T-helper 17 cell (primary cell): ENCODE data around the gene ANKRD23. TPM values are rescaled to one million over a fixed set of nuclear protein-coding genes. Genes with fewer than 3 reads are reported as not detected.

Source experiments
- ATAC-seq: fragments of 150-1000 bp; cut with Tn5 transposase; 2 replicates; pipeline ENCODE4 v1.10.0; 2021; ENCODE audit warnings: mild to moderate bottlenecking, moderate library complexity
- DNase-seq, 3 donors: peaks; one replicate each; pipeline versions ENCODE4 v3.0.0 to v3.0.0-alpha.2; 2020 to 2021
- H3K9me3 ChIP-seq: one replicate; pipeline ENCODE4 v1.7.0; 2013; ENCODE audit warnings: low read length, mild to moderate bottlenecking; ENCODE audit not compliant: control insufficient read depth, poor library complexity, severe bottlenecking
- H3K27ac Mint-ChIP-seq: one replicate; pipeline ENCODE4 v1.8.0; 2022; ENCODE audit warnings: mild to moderate bottlenecking, moderate library complexity, mixed read lengths
- H3K27me3 Mint-ChIP-seq: one replicate; pipeline ENCODE4 v1.8.0; 2022; ENCODE audit warnings: mixed read lengths
- H3K36me3 Mint-ChIP-seq: one replicate; pipeline ENCODE4 v1.8.0; 2022; ENCODE audit warnings: low read depth, mixed read lengths
- H3K4me1 Mint-ChIP-seq: one replicate; pipeline ENCODE4 v1.8.0; 2022; ENCODE audit warnings: mild to moderate bottlenecking, mixed read lengths
- H3K4me3 Mint-ChIP-seq: one replicate; pipeline ENCODE4 v1.8.0; 2022; ENCODE audit warnings: mild to moderate bottlenecking, moderate library complexity, mixed read lengths
- total RNA-seq, 4 donors: library from RNA in 2 of 4; stranded (reverse) in 2 of 4; gene quantifications; one replicate each; pipeline ENCODE4 v1.2.3 and lab custom pipeline; 2022 to 2026

Gene ANKRD23
- total RNA-seq, 2 donors from 2014 or later: 7.6 to 11.2 TPM

- Mint-ChIP-seq H3K36me3 (peaks cover 7% of the 10 kb centered on the region), H3K27me3 (no peaks in the 10 kb centered on the region), H3K27ac (peak overlapping the region; percentile 54), H3K4me1 (peaks cover 7% of the 10 kb centered on the region), H3K4me3 (no peak overlapping the region)
- ATAC-seq (no peak), DNase-seq (no peak)
- no peaks in the 10 kb centered on the region for H3K9me3 ChIP-seq
Measured at GRCh38 chr2:96830044-96830562, 13.7 kb downstream of the ANKRD23 start.

GRCh38 chr2:96828874-96829273, 14.9 kb downstream of the ANKRD23 start:
- DNase-seq: no peak
- Mint-ChIP-seq H3K27me3 (no peaks in the 10 kb centered on the region), H3K36me3 (peaks cover 7% of the 10 kb centered on the region), H3K4me3 (no peak overlapping the region), H3K4me1 (peaks cover 7% of the 10 kb centered on the region), H3K27ac (peak overlapping the region; percentile 74)
- no peaks in the 10 kb centered on the region for H3K9me3 ChIP-seq
- no peak for ATAC-seq

GRCh38 chr2:96828436-96828835, 15.4 kb downstream of the ANKRD23 start:
- no peak for ATAC-seq
- Mint-ChIP-seq H3K4me3 (no peak overlapping the region), H3K27ac (peak overlapping the region; percentile 74), H3K4me1 (peaks cover 7% of the 10 kb centered on the region), H3K27me3 (no peaks in the 10 kb centered on the region), H3K36me3 (peaks cover 7% of the 10 kb centered on the region)
- DNase-seq: no peak
- H3K9me3 ChIP-seq: no peaks in the 10 kb centered on the region

GRCh38 chr2:96826546-96827278, 17.1 kb downstream of the ANKRD23 start:
- H3K36me3 Mint-ChIP-seq: peaks cover 5% of the 10 kb centered on the region
- peaks cover 7% of the 10 kb centered on the region for H3K4me1 Mint-ChIP-seq
- DNase-seq (no peak), ATAC-seq (no peak)
- no peaks in the 10 kb centered on the region for H3K27me3 Mint-ChIP-seq
- no peaks in the 10 kb centered on the region for H3K9me3 ChIP-seq
- H3K27ac Mint-ChIP-seq: no peak overlapping the region
- no peak overlapping the region for H3K4me3 Mint-ChIP-seq

- H3K9me3 ChIP-seq: no peaks in the 10 kb centered on the region
- no peak for DNase-seq
- peaks cover 4% of the 10 kb centered on the region for H3K36me3 Mint-ChIP-seq
- H3K4me1 Mint-ChIP-seq: peaks cover 17% of the 10 kb centered on the region
- ATAC-seq: no peak
- H3K4me3 Mint-ChIP-seq: no peak overlapping the region
- H3K27me3 Mint-ChIP-seq: no peaks in the 10 kb centered on the region
- no peak overlapping the region for H3K27ac Mint-ChIP-seq
Measured at GRCh38 chr2:96825057-96825456, 18.8 kb downstream of the ANKRD23 start.

- no peak overlapping the region for H3K4me3 Mint-ChIP-seq
- DNase-seq (no peak), ATAC-seq (no peak)
- H3K36me3 Mint-ChIP-seq: no peaks in the 10 kb centered on the region
- H3K27me3 Mint-ChIP-seq: no peaks in the 10 kb centered on the region
- no peak overlapping the region for H3K27ac Mint-ChIP-seq
- peaks cover 22% of the 10 kb centered on the region for H3K4me1 Mint-ChIP-seq
- H3K9me3 ChIP-seq: no peaks in the 10 kb centered on the region
Measured at GRCh38 chr2:96824079-96824870, 19.5 kb downstream of the ANKRD23 start.

- H3K36me3 Mint-ChIP-seq: no peaks in the 10 kb centered on the region
- H3K4me3 Mint-ChIP-seq: no peak overlapping the region
- no peak for DNase-seq
- no peaks in the 10 kb centered on the region for H3K27me3 Mint-ChIP-seq
- peaks cover 30% of the 10 kb centered on the region for H3K4me1 Mint-ChIP-seq
- ATAC-seq: no peak
- no peaks in the 10 kb centered on the region for H3K9me3 ChIP-seq
- H3K27ac Mint-ChIP-seq: no peak overlapping the region
Measured at GRCh38 chr2:96823198-96823597, 20.6 kb downstream of the ANKRD23 start.

GRCh38 chr2:96822786-96823185, 21.0 kb downstream of the ANKRD23 start:
- H3K27me3 Mint-ChIP-seq: no peaks in the 10 kb centered on the region
- no peaks in the 10 kb centered on the region for H3K36me3 Mint-ChIP-seq
- H3K27ac Mint-ChIP-seq: no peak overlapping the region
- H3K9me3 ChIP-seq: no peaks in the 10 kb centered on the region
- no peak for DNase-seq
- H3K4me1 Mint-ChIP-seq: peaks cover 33% of the 10 kb centered on the region
- no peak overlapping the region for H3K4me3 Mint-ChIP-seq
- no peak for ATAC-seq

- ATAC-seq (no peak), DNase-seq (no peak)
- no peaks in the 10 kb centered on the region for H3K9me3 ChIP-seq
- H3K4me1 Mint-ChIP-seq: peaks cover 39% of the 10 kb centered on the region
- no peaks in the 10 kb centered on the region for H3K27me3 Mint-ChIP-seq
- H3K27ac Mint-ChIP-seq: peak overlapping the region; percentile 72
- H3K4me3 Mint-ChIP-seq: no peak overlapping the region
- H3K36me3 Mint-ChIP-seq: no peaks in the 10 kb centered on the region
Measured at GRCh38 chr2:96821113-96821675, 22.6 kb downstream of the ANKRD23 start.

GRCh38 chr2:96819876-96820511, 23.8 kb downstream of the ANKRD23 start:
- ATAC-seq: no peak
- H3K4me1 Mint-ChIP-seq: peaks cover 43% of the 10 kb centered on the region
- H3K27me3 Mint-ChIP-seq: no peaks in the 10 kb centered on the region
- no peaks in the 10 kb centered on the region for H3K9me3 ChIP-seq
- H3K4me3 Mint-ChIP-seq: peak overlapping the region; percentile 88
- DNase-seq: no peak
- no peaks in the 10 kb centered on the region for H3K36me3 Mint-ChIP-seq
- H3K27ac Mint-ChIP-seq: peak overlapping the region; percentile 72

GRCh38 chr2:96819128-96819875, 24.5 kb downstream of the ANKRD23 start:
- no peak for DNase-seq
- H3K9me3 ChIP-seq: no peaks in the 10 kb centered on the region
- Mint-ChIP-seq H3K27ac (peak overlapping the region; percentile 72), H3K4me1 (peaks cover 45% of the 10 kb centered on the region), H3K27me3 (no peaks in the 10 kb centered on the region), H3K4me3 (peak overlapping the region; percentile 88), H3K36me3 (no peaks in the 10 kb centered on the region)
- ATAC-seq: no peak

GRCh38 chr2:96817882-96818281, 25.9 kb downstream of the ANKRD23 start:
- no peak for DNase-seq
- no peaks in the 10 kb centered on the region for H3K36me3 Mint-ChIP-seq
- no peak for ATAC-seq
- H3K4me1 Mint-ChIP-seq: peaks cover 46% of the 10 kb centered on the region
- H3K27me3 Mint-ChIP-seq: no peaks in the 10 kb centered on the region
- H3K9me3 ChIP-seq: no peaks in the 10 kb centered on the region
- peak overlapping the region; percentile 74 for H3K27ac Mint-ChIP-seq
- H3K4me3 Mint-ChIP-seq: peak overlapping the region; percentile 88
